ENCODE measurements around the gene ZNF384.
"Not testable (repeated sequence)": the region's sequence is repeated elsewhere in the genome, so short reads cannot be mapped to it uniquely, and the experiment has no call there.

Gene ZNF384

DNA sequence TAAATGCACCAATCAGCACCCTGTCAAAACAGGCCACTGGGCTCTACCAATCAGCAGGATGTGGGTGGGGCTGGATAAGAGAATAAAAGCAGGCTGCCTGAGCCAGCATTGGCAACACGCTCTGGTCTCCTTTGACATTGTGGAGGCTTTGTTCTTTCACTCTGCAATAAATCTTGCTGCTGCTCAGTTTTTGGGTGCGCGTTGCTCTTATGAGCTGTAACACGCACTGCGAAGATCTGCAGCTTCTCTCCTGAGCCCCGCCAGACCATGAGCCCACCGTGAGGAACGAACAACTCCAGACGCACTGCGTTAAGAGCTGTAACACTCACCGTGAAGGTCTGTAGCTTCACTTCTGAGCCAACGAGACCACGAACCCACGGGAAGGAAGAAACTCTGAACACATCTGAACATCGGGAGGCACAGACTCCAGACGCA, 19.8 kb upstream of the ZNF384 start:
- Mint-ChIP-seq H3K36me3 (ENCODE audit: low read depth) (no peaks in the 10 kb centered on the region), H3K4me1 (ENCODE audit: low read depth) (peaks cover 6% of the 10 kb centered on the region), H3K27ac (no peak overlapping the region), H3K27me3 (ENCODE audit: low read depth) (peaks cover 12% of the 10 kb centered on the region), H3K4me3 (no peak overlapping the region), H3K9me3 (no peaks in the 10 kb centered on the region)
- no peak for DNase-seq (ENCODE audit: low spot score)

DNA sequence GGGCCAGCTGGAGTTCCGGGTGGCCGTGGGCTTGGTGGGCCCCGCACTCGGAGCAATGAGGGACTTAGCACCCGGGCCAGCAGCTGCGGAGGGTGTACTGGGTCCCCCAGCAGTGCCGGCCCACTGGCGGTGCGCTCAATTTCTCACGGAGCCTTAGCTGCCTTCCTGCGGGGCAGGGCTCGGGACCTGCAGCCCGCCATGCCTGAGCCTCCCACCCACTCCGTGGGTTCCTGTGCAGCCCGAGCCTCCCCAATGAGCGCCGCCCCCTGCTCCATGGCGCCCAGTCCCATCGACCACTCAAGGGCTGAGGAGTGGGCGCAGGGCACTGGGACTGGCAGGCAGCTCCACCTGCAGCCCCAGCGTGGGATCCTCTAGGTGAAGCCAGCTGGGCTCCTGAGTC, 19.2 kb upstream of the ZNF384 start:
- H3K36me3 Mint-ChIP-seq (ENCODE audit: low read depth); H3K9me3 Mint-ChIP-seq; DNase-seq (ENCODE audit: low spot score); H3K4me1 Mint-ChIP-seq (ENCODE audit: low read depth); H3K27ac Mint-ChIP-seq; H3K4me3 Mint-ChIP-seq: not testable (repeated sequence)
- H3K27me3 Mint-ChIP-seq (ENCODE audit: low read depth) = peaks cover 17% of the 10 kb centered on the region

DNA sequence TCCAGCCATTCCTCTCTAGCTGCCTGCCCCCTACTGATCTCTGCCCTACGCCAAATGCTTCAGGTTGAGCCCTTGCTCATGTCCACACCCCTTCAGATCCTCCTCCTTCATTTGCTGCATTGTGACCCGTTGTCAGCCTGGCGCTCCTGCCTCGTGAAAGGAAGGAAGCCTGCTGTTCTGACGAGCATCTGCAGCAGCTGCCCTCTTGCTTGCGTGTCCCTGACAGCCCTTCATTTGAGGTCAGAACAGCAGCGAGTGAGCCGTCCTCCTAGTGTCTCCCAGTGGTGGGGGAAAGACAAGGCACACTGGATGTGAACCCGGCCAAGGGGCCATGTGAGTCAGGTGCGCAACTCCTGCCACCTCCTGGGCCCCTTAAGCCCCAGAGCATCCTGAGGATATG, 14.5 kb upstream of the ZNF384 start:
- Mint-ChIP-seq H3K36me3 (ENCODE audit: low read depth) (no peaks in the 10 kb centered on the region), H3K4me3 (no peak overlapping the region), H3K9me3 (no peaks in the 10 kb centered on the region), H3K27ac (no peak overlapping the region), H3K4me1 (ENCODE audit: low read depth) (peaks cover 12% of the 10 kb centered on the region), H3K27me3 (ENCODE audit: low read depth) (peaks cover 54% of the 10 kb centered on the region)
- DNase-seq (ENCODE audit: low spot score) = no peak

DNA sequence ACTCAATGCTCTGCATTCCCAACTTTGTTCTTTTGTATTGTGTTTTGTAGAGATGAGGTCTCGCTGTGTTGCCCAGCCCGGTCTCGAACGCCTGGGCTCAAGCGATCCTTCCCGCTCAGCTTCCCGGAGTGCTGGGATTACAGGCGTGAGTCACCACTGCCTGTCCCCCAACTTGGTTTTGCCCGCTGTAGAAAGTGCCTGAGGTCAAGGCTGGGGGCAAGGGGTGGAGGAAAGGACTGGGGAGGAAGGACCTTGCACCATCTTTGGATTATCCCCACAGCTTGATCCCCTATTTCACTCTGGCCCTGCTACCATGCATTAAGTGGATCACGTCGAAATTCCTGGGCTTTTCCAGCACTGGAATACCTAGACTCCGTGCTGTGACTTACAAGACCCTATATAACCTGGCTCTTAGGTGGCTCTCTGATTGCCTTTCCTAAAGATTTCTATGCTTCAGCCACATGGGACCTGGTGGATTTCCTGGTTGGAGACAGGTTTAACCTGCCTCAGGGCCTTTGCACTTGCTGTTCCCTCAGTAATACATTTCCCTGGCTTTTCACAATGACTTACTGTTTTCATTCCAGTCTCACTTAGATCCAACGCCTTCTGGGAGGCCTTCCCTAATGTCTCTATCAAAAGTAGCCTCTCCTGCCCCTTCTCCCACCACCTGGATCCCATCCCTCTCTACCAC, 12.0 kb upstream of the ZNF384 start:
- Mint-ChIP-seq H3K4me1 (ENCODE audit: low read depth) (peaks cover 12% of the 10 kb centered on the region), H3K27me3 (ENCODE audit: low read depth) (peaks cover 62% of the 10 kb centered on the region), H3K4me3 (peak overlapping the region; percentile 33), H3K27ac (no peak overlapping the region), H3K36me3 (ENCODE audit: low read depth) (no peaks in the 10 kb centered on the region), H3K9me3 (no peaks in the 10 kb centered on the region)
- no peak for DNase-seq (ENCODE audit: low spot score)

- DNase-seq (ENCODE audit: low spot score) = peak; percentile 39
- Mint-ChIP-seq H3K27ac (no peak within 1 kb of the TSS), H3K4me1 (ENCODE audit: low read depth) (peaks cover 12% of the 10 kb centered on the region), H3K4me3 (peak within 1 kb of the TSS; percentile 47), H3K9me3 (no peaks in the 10 kb centered on the region), H3K27me3 (ENCODE audit: low read depth) (peaks cover 62% of the 10 kb centered on the region), H3K36me3 (ENCODE audit: low read depth) (no peaks in the 10 kb centered on the region)
Measured at GRCh38 chr12:6700646-6701051, 11.5 kb upstream of the ZNF384 start, which contains the start of gene PIANP. PIANP (minus strand) TSS chr12:6700815; CDS start chr12:6698061, 2,754 bp downstream.

- no peak overlapping the region for H3K27ac Mint-ChIP-seq
- peak overlapping the region; percentile 47 for H3K4me3 Mint-ChIP-seq
- peaks cover 12% of the 10 kb centered on the region for H3K4me1 Mint-ChIP-seq (ENCODE audit: low read depth)
- peaks cover 59% of the 10 kb centered on the region for H3K27me3 Mint-ChIP-seq (ENCODE audit: low read depth)
- no peak for DNase-seq (ENCODE audit: low spot score)
- no peaks in the 10 kb centered on the region for H3K36me3 Mint-ChIP-seq (ENCODE audit: low read depth)
- H3K9me3 Mint-ChIP-seq = no peaks in the 10 kb centered on the region
Measured at GRCh38 chr12:6699989-6700645, 10.9 kb upstream of the ZNF384 start.

DNA sequence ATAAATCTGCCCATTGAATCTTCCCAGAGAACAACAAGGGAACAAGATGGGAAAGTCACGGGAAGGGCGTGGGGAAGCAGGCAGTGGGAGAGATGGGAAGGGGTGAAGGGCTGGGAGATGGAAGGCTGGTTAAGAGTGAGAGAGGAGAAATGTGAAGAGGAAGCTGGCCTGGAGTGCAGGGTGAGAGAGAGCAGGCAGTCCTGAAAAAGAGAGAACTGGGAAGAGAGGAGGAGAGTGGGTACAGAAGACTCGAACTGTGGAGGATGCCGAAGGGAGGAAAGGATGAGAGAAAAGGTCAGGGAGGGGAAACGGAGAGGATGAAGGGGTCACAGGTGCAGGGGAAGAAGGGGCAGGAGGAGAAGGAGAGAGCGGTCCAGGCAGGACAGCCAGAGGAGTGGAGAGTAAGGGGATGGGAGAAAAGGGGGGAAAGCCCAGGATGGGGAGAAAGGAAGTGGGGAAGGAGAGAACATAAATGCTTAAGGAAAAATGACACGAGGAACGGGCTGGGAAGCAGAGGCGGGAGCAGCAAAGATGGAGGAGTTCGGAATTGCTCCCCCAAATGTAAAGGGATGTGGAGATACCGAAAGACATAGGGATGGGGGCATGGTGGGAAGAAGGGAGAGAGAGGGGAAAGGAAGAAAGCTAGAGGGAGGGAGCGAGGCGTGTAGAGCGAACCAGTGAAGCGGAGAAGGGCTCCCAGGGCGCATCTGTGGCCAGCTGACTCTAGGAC, 10.2 kb upstream of the ZNF384 start:
- Mint-ChIP-seq H3K27ac (no peak overlapping the region), H3K9me3 (no peaks in the 10 kb centered on the region), H3K4me1 (ENCODE audit: low read depth) (peaks cover 12% of the 10 kb centered on the region), H3K27me3 (ENCODE audit: low read depth) (peaks cover 55% of the 10 kb centered on the region), H3K36me3 (ENCODE audit: low read depth) (no peaks in the 10 kb centered on the region), H3K4me3 (peak overlapping the region; percentile 47)
- DNase-seq (ENCODE audit: low spot score) = no peak

GRCh38 chr12:6698352-6699046, 9.3 kb upstream of the ZNF384 start:
- Mint-ChIP-seq H3K4me1 (ENCODE audit: low read depth) (peaks cover 10% of the 10 kb centered on the region), H3K9me3 (no peaks in the 10 kb centered on the region), H3K27me3 (ENCODE audit: low read depth) (peaks cover 47% of the 10 kb centered on the region), H3K27ac (no peak overlapping the region), H3K4me3 (no peak overlapping the region), H3K36me3 (ENCODE audit: low read depth) (no peaks in the 10 kb centered on the region)
- DNase-seq (ENCODE audit: low spot score) = no peak

DNA sequence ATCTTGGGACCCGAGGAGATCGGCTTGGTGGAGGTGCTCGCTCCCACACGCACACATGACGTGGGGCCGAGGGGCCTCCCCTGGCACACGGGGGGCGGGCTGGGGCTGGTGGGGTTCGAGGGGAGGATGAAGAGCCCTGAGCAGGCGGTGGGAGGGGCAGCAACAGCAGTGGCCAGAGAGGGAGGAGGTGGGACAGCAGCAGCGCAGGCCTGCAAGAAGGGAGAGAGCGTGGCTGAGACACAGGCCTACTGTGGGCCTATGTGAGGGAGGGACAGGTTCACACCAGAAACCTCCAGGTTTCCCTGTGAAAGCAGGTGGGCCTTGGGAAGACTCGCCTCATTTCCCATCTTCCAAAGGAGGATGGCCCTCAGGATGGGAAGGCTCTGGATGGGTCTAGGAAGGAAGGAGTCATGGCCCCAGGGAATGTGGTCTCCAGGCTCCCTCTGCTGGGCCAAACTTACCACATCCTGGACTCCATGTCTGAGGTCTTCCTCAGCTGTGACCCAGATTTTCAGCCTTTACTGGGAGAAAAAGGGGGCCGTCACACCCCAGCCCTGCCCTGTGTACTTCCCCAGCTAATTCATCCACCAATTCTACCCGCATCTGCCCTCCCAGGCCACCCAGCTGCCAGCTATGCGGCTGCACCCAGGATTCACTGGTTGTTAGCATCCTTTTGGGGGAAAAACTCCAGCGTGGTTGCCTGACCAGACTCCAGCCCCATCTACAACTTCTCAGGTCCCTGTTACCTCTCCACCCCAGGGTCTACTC, 8.6 kb upstream of the ZNF384 start:
- Mint-ChIP-seq H3K27ac (no peak overlapping the region), H3K36me3 (ENCODE audit: low read depth) (no peaks in the 10 kb centered on the region), H3K9me3 (no peaks in the 10 kb centered on the region), H3K27me3 (ENCODE audit: low read depth) (peaks cover 39% of the 10 kb centered on the region), H3K4me1 (ENCODE audit: low read depth) (peaks cover 8% of the 10 kb centered on the region), H3K4me3 (no peak overlapping the region)
- no peak for DNase-seq (ENCODE audit: low spot score)

DNA sequence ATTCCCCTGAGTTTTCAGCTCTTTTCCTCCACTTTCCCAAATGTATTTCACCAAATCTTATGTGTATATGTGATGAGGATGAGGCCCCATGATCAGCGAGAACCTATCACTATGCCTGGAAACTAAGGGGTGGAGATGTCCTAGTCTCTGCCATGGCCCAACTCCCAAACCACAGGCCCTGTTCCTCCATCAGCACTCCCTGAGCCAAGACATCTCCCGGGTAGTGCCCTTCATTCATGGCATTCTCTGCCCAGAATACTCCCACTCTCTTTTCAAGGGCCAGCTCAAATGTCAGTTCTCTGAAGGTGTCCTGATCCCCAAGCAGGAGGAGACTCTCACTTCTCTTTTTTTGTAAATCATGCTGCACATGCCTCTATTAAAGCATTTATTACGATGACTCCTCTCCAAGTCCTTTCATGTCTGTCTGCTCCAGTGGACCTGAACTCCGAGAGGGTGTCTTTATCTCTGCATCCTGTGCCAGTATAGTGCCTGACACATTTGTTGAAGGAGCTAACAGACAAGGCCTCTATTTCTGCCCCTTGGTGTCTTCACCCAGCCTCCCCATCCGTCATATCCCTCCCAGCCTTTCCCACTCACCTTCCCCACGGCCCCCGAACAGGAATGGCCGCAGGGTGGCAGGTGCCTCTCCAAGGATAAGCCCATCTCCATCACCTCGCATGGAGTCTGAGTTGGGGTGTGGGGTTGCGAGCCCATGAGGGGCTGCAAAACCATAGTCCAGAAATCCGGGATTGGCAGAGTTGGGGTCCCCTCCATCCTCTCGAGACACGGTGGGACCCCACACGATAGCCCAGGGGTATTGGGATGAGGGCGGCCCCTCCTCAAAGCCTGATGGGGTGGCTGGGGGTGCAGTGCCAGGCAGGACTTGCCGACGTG, 7.8 kb upstream of the ZNF384 start:
- Mint-ChIP-seq H3K9me3 (no peaks in the 10 kb centered on the region), H3K4me1 (ENCODE audit: low read depth) (peaks cover 8% of the 10 kb centered on the region), H3K27ac (no peak overlapping the region), H3K27me3 (ENCODE audit: low read depth) (peaks cover 33% of the 10 kb centered on the region), H3K4me3 (no peak overlapping the region), H3K36me3 (ENCODE audit: low read depth) (no peaks in the 10 kb centered on the region)
- no peak for DNase-seq (ENCODE audit: low spot score)

DNA sequence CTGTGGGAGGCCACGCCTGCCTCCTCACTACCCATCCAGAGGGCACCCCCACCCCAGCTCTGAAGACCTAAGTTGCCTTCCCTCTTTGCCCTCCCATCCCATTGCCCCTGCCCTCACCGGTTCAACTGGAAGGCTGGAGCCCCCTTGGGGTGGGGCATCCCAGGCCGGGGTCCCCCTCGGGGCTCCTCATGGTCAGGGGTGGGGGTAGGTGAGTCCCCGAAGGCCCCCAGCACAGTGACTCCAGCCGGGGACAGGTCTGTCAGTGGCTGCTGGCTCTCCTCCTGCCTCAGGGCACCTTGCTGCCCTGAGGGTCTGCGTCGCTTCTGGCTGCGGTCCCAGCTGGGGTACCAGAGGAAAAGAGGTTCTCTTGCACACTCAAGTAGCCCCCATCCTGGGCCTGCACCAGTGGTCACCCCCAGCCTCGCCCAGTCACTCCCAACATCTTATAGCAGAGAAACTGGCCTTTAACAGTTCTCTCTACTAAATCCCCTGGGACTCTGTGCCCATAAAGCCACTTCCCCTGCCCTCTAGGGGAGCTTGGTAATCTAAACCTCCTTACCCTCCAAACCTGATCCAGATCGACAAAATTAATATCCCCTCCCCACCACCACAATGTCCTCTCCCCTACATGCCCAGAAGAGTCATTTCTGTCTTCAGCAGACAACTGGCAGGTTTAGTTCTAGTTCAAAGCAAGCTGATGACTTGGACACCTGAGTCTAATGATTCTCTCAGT, 6.3 kb upstream of the ZNF384 start:
- H3K27me3 Mint-ChIP-seq (ENCODE audit: low read depth) = peaks cover 20% of the 10 kb centered on the region
- peaks cover 8% of the 10 kb centered on the region for H3K4me1 Mint-ChIP-seq (ENCODE audit: low read depth)
- no peak overlapping the region for H3K4me3 Mint-ChIP-seq
- H3K27ac Mint-ChIP-seq = no peak overlapping the region
- H3K36me3 Mint-ChIP-seq (ENCODE audit: low read depth) = no peaks in the 10 kb centered on the region
- H3K9me3 Mint-ChIP-seq = no peaks in the 10 kb centered on the region
- DNase-seq (ENCODE audit: low spot score) = no peak

DNA sequence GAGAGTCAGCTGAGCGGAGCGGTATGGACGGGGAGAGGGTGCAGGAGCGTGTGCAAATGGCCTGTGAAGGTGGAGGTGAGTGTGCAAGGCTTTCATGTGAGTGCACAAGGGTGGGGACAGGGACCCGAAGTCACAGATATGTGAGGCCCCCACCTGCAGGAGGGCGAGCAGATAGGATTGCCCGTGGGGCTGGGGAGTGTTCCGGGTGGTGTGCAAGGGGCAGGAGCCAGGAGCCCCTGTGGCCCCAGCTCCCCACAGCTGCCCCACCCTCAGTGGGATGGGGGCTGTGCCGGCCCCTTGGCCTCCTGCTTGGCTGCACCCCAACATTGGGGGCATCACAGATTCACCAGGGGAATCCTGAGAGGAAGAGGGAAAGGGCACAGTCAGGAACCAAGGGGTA, 5.5 kb upstream of the ZNF384 start:
- H3K27ac Mint-ChIP-seq = no peak overlapping the region
- DNase-seq (ENCODE audit: low spot score) = no peak
- no peaks in the 10 kb centered on the region for H3K9me3 Mint-ChIP-seq
- H3K4me1 Mint-ChIP-seq (ENCODE audit: low read depth) = peaks cover 11% of the 10 kb centered on the region
- no peaks in the 10 kb centered on the region for H3K36me3 Mint-ChIP-seq (ENCODE audit: low read depth)
- no peak overlapping the region for H3K4me3 Mint-ChIP-seq
- peaks cover 18% of the 10 kb centered on the region for H3K27me3 Mint-ChIP-seq (ENCODE audit: low read depth)

Measured in T-helper 2 cell treated with Interferon-gamma antibody and Interleukin-4, amounts not matched to agents 5 μg/mL and 100 μg/mL, for 36 hours (primary cell).